Measurements from ENCODE around the gene GPR78.

GRCh38 chr4:8615921-8616787 lies 36.0 kb downstream of the GPR78 start:
- no peak for TF ChIP-seq CTCF (conservative IDR thresholded peaks at IDR 0.05; ENCODE audit: low read depth, low read length)
- no peak for TF ChIP-seq MXI1 (IDR thresholded peaks at IDR 0.05; ENCODE audit: borderline replicate concordance, low read depth, low read length)
- TF ChIP-seq BHLHE40 (IDR thresholded peaks at IDR 0.05; ENCODE audit: low read depth, low read length): no peak
- no peak for TF ChIP-seq RAD21 (IDR thresholded peaks at IDR 0.05; ENCODE audit: low read length)
- TF ChIP-seq RCOR1 (IDR thresholded peaks at IDR 0.05; ENCODE audit: insufficient replicate concordance, low read length): no peak
- no peak for TF ChIP-seq RFX5 (IDR thresholded peaks at IDR 0.05; ENCODE audit: low read depth, low read length)
- TF ChIP-seq ELK1 (IDR thresholded peaks at IDR 0.05; ENCODE audit: borderline replicate concordance, low read depth, low read length): no peak
- TF ChIP-seq POLR2A (IDR thresholded peaks at IDR 0.05; ENCODE audit: low read depth, low read length): no peak
- TF ChIP-seq CEBPB (IDR thresholded peaks at IDR 0.05; ENCODE audit: low read depth, low read length): no peak
- TF ChIP-seq FOS (IDR thresholded peaks at IDR 0.05; ENCODE audit: low read depth, low read length): no peak

Data from IMR-90 (cell line).